ENCODE data around the gene ACAA2. TPM values are rescaled to one million over a fixed set of nuclear protein-coding genes. Genes with fewer than 3 reads are reported as not detected.

Gene ACAA2
- total RNA-seq, 4 donors from 2014 or later, result 43.0 to 214 (median 147) TPM

DNA sequence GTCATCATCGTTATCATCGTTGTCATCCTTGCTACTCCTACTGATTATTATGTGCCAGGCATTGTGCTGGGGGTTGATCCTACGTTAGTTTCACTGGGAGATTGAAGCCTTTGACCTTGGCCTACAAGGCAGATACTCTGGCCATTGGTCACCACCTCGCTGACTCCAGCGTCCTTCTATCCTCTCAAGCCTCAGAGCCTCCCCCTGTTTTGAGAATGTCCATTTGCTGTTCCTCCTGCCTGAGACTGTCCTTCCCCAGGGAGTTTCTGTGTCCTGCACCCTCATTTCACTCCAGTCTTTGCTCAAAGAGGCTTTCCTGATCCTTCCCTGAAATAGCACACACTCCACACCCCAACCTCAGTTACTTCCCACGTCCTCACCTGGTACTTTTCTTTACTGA, 57.8 kb downstream of the ACAA2 start:
- no peak overlapping the region for H3K27ac ChIP-seq
- no peaks in the 10 kb centered on the region for H3K27me3 ChIP-seq
- in situ Hi-C loops (cut with MboI; ENCODE audit: low pct_ligation_motif_present in 1 of 4, low pct_unique_long_range_greater_than_20kb in 1 of 4, low sequenced_read_pairs in 3 of 4), result loop anchor here in 2 of 4 donors (25.0 kb wide), 1 partner anchor 193 kb away; the partner anchor contains the start of gene LIPG (in 2 of the 2)
- H3K4me1 ChIP-seq, result no peaks in the 10 kb centered on the region
- H3K4me3 ChIP-seq, result no peak overlapping the region
- H3K9me3 ChIP-seq, result no peaks in the 10 kb centered on the region
- H3K36me3 ChIP-seq, result no peaks in the 10 kb centered on the region
- no peak for DNase-seq
- WGBS, 2 donors (ENCODE audit: low coverage in 1 of 2), result 87% methylated on average over 4 to 6 of the region's 6 CpGs
- TF ChIP-seq, protein P1, sequence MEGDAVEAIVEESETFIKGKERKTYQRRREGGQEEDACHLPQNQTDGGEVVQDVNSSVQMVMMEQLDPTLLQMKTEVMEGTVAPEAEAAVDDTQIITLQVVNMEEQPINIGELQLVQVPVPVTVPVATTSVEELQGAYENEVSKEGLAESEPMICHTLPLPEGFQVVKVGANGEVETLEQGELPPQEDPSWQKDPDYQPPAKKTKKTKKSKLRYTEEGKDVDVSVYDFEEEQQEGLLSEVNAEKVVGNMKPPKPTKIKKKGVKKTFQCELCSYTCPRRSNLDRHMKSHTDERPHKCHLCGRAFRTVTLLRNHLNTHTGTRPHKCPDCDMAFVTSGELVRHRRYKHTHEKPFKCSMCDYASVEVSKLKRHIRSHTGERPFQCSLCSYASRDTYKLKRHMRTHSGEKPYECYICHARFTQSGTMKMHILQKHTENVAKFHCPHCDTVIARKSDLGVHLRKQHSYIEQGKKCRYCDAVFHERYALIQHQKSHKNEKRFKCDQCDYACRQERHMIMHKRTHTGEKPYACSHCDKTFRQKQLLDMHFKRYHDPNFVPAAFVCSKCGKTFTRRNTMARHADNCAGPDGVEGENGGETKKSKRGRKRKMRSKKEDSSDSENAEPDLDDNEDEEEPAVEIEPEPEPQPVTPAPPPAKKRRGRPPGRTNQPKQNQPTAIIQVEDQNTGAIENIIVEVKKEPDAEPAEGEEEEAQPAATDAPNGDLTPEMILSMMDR (IDR thresholded peaks at IDR 0.05), result no peak
- TF ChIP-seq POLR2A (IDR thresholded peaks at IDR 0.05) (no peak), POLR2AphosphoS5 (IDR thresholded peaks at IDR 0.05) (no peak), EP300 (IDR thresholded peaks at IDR 0.05; ENCODE audit: low read depth) (no peak)
- intact Hi-C loops (cut with DNase I; ENCODE audit: low total_unique reads), result no loop called here

- Histone ChIP-seq H3K4me3 (no peak overlapping the region), H3K27me3 (no peaks in the 10 kb centered on the region), H3K9me3 (no peaks in the 10 kb centered on the region), H3K4me1 (no peaks in the 10 kb centered on the region), H3K36me3 (no peaks in the 10 kb centered on the region), H3K27ac (no peak overlapping the region)
- WGBS, 2 donors (ENCODE audit: low coverage in 1 of 2), result 82 to 88% methylated on average over 6 of the region's 6 CpGs
- DNase-seq, result no peak
- intact Hi-C loops (cut with DNase I; ENCODE audit: low total_unique reads), result no loop called here
- TF ChIP-seq, protein P1 (IDR thresholded peaks at IDR 0.05), result no peak
- TF ChIP-seq POLR2AphosphoS5 (IDR thresholded peaks at IDR 0.05) (no peak), EP300 (IDR thresholded peaks at IDR 0.05; ENCODE audit: low read depth) (no peak), POLR2A (IDR thresholded peaks at IDR 0.05) (no peak)
- in situ Hi-C loops (cut with MboI; ENCODE audit: low pct_ligation_motif_present in 1 of 4, low pct_unique_long_range_greater_than_20kb in 1 of 4, low sequenced_read_pairs in 3 of 4), result loop anchor here in 2 of 4 donors (25.0 kb wide), 1 partner anchor 193 kb away; the partner anchor contains the start of gene LIPG (in 2 of the 2)
Observed at GRCh38 chr18:49754866-49755265, 58.5 kb downstream of the ACAA2 start.

DNA sequence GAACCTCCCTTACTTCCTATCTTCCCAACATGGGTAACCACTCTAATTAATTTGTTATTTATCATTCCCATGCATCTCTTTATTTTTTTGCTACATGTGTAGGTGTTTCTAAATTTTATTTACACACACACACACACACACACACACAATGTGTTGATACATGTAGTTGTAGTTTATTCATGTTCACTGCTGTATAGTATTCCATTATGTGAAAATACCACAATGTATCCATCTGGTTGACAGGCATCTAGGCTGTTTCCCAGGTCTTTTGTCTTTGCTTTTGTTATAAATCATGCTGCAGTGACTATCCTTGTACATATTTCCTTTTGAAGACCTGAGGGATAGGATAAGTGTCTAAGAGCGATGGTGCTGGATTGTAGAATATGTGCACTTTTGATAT, 59.7 kb downstream of the ACAA2 start:
- WGBS, 2 donors (ENCODE audit: low coverage in 1 of 2), result 96 to 100% methylated on average over 1 of the region's 1 CpG
- in situ Hi-C loops (cut with MboI; ENCODE audit: low pct_ligation_motif_present in 1 of 4, low pct_unique_long_range_greater_than_20kb in 1 of 4, low sequenced_read_pairs in 3 of 4), result loop anchor here in 2 of 4 donors (25.0 kb wide), 1 partner anchor 191 kb away; the partner anchor contains the start of gene LIPG (in 2 of the 2)

DNA sequence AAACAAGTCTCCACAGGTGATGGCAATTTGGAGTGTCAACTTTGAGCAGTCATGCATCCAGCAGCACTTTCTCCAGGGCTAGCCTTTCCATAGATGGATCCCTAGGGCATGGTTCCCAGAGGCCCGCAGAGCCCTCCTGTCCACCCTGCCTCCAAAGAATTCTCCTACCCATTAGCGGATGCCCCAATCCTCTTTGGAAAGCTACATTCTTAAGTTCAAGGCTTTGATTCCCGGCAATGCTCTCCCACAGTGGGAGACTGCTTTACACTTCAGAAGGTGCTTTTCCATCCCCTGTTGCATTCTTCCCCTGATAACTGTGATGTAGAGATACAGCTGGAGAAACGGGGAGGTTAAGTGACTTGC, 61.3 kb downstream of the ACAA2 start:
- in situ Hi-C loops (cut with MboI; ENCODE audit: low pct_ligation_motif_present in 1 of 4, low pct_unique_long_range_greater_than_20kb in 1 of 4, low sequenced_read_pairs in 3 of 4), result loop anchor here in 2 of 4 donors (25.0 kb wide), 1 partner anchor 190 kb away; the partner anchor contains the start of gene LIPG (in 2 of the 2)
- intact Hi-C loops (cut with DNase I; ENCODE audit: low total_unique reads), result no loop called here

More for the DNA sequence above, 59.7 kb downstream of the ACAA2 start:
- Histone ChIP-seq H3K9me3 (no peaks in the 10 kb centered on the region), H3K27ac (no peak overlapping the region), H3K4me3 (no peak overlapping the region), H3K4me1 (no peaks in the 10 kb centered on the region), H3K27me3 (no peaks in the 10 kb centered on the region), H3K36me3 (no peaks in the 10 kb centered on the region)
- intact Hi-C loops (cut with DNase I; ENCODE audit: low total_unique reads), result no loop called here
- TF ChIP-seq, protein P1 (IDR thresholded peaks at IDR 0.05), result no peak
- TF ChIP-seq POLR2A (IDR thresholded peaks at IDR 0.05), result no peak
- TF ChIP-seq POLR2AphosphoS5 (IDR thresholded peaks at IDR 0.05), result no peak
- TF ChIP-seq EP300 (IDR thresholded peaks at IDR 0.05; ENCODE audit: low read depth), result no peak
- DNase-seq, result no peak

More for the DNA sequence above, 61.3 kb downstream of the ACAA2 start:
- no peak for DNase-seq
- H3K27ac ChIP-seq, result no peak overlapping the region
- WGBS, 2 donors (ENCODE audit: low coverage in 1 of 2), result 65 to 70% methylated on average over 2 to 4 of the region's 4 CpGs
- no peaks in the 10 kb centered on the region for H3K27me3 ChIP-seq
- no peak overlapping the region for H3K4me3 ChIP-seq
- H3K36me3 ChIP-seq, result no peaks in the 10 kb centered on the region
- H3K4me1 ChIP-seq, result no peaks in the 10 kb centered on the region
- no peaks in the 10 kb centered on the region for H3K9me3 ChIP-seq
- TF ChIP-seq, protein P1 (IDR thresholded peaks at IDR 0.05), result no peak
- TF ChIP-seq POLR2AphosphoS5 (IDR thresholded peaks at IDR 0.05), result no peak
- TF ChIP-seq POLR2A (IDR thresholded peaks at IDR 0.05), result no peak
- TF ChIP-seq EP300 (IDR thresholded peaks at IDR 0.05; ENCODE audit: low read depth), result no peak

Measured in transverse colon (tissue), 4 donors.